Measurements from ENCODE around the gene SYCN. TPM values are rescaled to one million over a fixed set of nuclear protein-coding genes. Genes with fewer than 3 reads are reported as not detected.

Gene SYCN
- polyA plus RNA-seq, 12 donors: not detected

GRCh38 chr19:39195755-39196154, 8.3 kb downstream of the SYCN start:
- DNase-seq: no peak

GRCh38 chr19:39194832-39195542, 9.1 kb downstream of the SYCN start:
- no peak for DNase-seq

GRCh38 chr19:39193803-39194202, 10.3 kb downstream of the SYCN start:
- DNase-seq: no peak

- no peak for DNase-seq
Measured at GRCh38 chr19:39192846-39193245, 11.2 kb downstream of the SYCN start.

GRCh38 chr19:39190768-39191167, 13.3 kb downstream of the SYCN start:
- no peak for DNase-seq

GRCh38 chr19:39188960-39189359, 15.1 kb downstream of the SYCN start:
- no peak for DNase-seq

GRCh38 chr19:39187552-39187943, 16.5 kb downstream of the SYCN start:
- no peak for DNase-seq

- DNase-seq: no peak
Measured at GRCh38 chr19:39186391-39186790, 17.7 kb downstream of the SYCN start.

GRCh38 chr19:39183104-39183503, 21.0 kb downstream of the SYCN start:
- DNase-seq: no peak

GRCh38 chr19:39182174-39182505, 21.9 kb downstream of the SYCN start:
- DNase-seq: no peak

- DNase-seq: no peak
Measured at GRCh38 chr19:39181500-39182173, 22.4 kb downstream of the SYCN start.

GRCh38 chr19:39180749-39181148, 23.3 kb downstream of the SYCN start:
- DNase-seq: no peak

GRCh38 chr19:39179754-39180153, 24.3 kb downstream of the SYCN start:
- no peak for DNase-seq

GRCh38 chr19:39178296-39179006, 25.6 kb downstream of the SYCN start:
- no peak for DNase-seq

GRCh38 chr19:39177736-39178135, 26.3 kb downstream of the SYCN start:
- no peak for DNase-seq

GRCh38 chr19:39177110-39177699, 26.9 kb downstream of the SYCN start:
- no peak for DNase-seq

GRCh38 chr19:39175564-39175963, 28.5 kb downstream of the SYCN start:
- DNase-seq: no peak

- no peak for DNase-seq
Measured at GRCh38 chr19:39174558-39175544, 29.2 kb downstream of the SYCN start.

GRCh38 chr19:39174142-39174541, 29.9 kb downstream of the SYCN start:
- DNase-seq: no peak

- no peak for DNase-seq
Measured at GRCh38 chr19:39173502-39173991, 30.5 kb downstream of the SYCN start.
